K562 (cell line): ENCODE measurements around the gene ATP7B.

Experiments
- CBX5 ChIP-seq: IDR thresholded peaks from 2 replicates; pipeline ENCODE4 v1.6.1; 2014; ENCODE audit warnings: low read depth, borderline replicate concordance
- MEF2A ChIP-seq: IDR thresholded peaks from 2 replicates; pipeline ENCODE4 v1.6.1; 2011; ENCODE audit warnings: low read depth, mild to moderate bottlenecking, low read length, moderate library complexity; ENCODE audit not compliant: control insufficient read depth
- PHF8 ChIP-seq: fragments of 200-600 bp; sonication (generic); IDR thresholded peaks from 2 replicates; pipeline ENCODE4 v1.6.1; 2012; ENCODE audit warnings: mixed run types, mild to moderate bottlenecking, inconsistent platforms, low read length, moderate library complexity, borderline replicate concordance
- SETDB1 ChIP-seq: IDR thresholded peaks from one replicate; pipeline ENCODE4 v1.6.1; 2012; ENCODE audit warnings: low read length, control low read depth, inconsistent platforms
- ZBTB1 ChIP-seq: sonication (generic); formaldehyde crosslinking; IDR thresholded peaks from 2 replicates; pipeline ENCODE4 v1.8.1; 2023; ENCODE audit warnings: missing genetic modification reagents, low read depth, mild to moderate bottlenecking, borderline replicate concordance
- ZFX ChIP-seq: sonication (generic); formaldehyde crosslinking; IDR thresholded peaks from 2 replicates; pipeline ENCODE4 v1.8.0; 2022; ENCODE audit warnings: mild to moderate bottlenecking, missing genetic modification reagents, moderate library complexity
- ZNF274 ChIP-seq: IDR thresholded peaks from 2 replicates; pipeline ENCODE4 v1.6.1; 2011; ENCODE audit warnings: low read depth, mild to moderate bottlenecking, low read length, moderate library complexity, borderline replicate concordance
- TF ChIP-seq, protein P1 (sequence below): sonication (generic); formaldehyde crosslinking; IDR thresholded peaks from 2 replicates; pipeline ENCODE4 v1.5.0; 2020; ENCODE audit warnings: missing genetic modification reagents
- TF ChIP-seq, protein P2 (sequence below): fragments of 450-650 bp; conservative IDR thresholded peaks from 2 replicates; pipeline ENCODE4 v1.6.1; 2016; ENCODE audit warnings: missing genetic modification characterization, low read depth, mild to moderate bottlenecking, missing compliant biosample characterization, moderate library complexity
- TF ChIP-seq, protein P3 (sequence below), 3 experiments: IDR thresholded peaks in 2 of 3; conservative IDR thresholded peaks in 1 of 3; 2 replicates each; pipeline ENCODE4 v1.5.1; 2011 to 2012; ENCODE audit warnings: low read length in 3 of 3, mild to moderate bottlenecking in 3 of 3, control low read depth in 2 of 3, improper control_type of control experiment in 1 of 3, inconsistent platforms in 1 of 3, low read depth in 1 of 3, mixed read lengths in 1 of 3, moderate library complexity in 1 of 3; ENCODE audit not compliant: insufficient read depth in 2 of 3
- TF ChIP-seq, protein P4 (sequence below): sonication (generic); formaldehyde crosslinking; IDR thresholded peaks from 2 replicates; pipeline ENCODE4 v1.9.0; 2022; ENCODE audit warnings: mild to moderate bottlenecking, missing genetic modification reagents
- TF ChIP-seq, protein P5 (sequence below): fragments of 150-350 bp; IDR thresholded peaks from 2 replicates; pipeline ENCODE4 v1.6.1; 2014; ENCODE audit warnings: low read depth, mild to moderate bottlenecking, low read length, borderline replicate concordance
- TF ChIP-seq, protein P6 (sequence below), 2 experiments: IDR thresholded peaks; 2 replicates each; pipeline ENCODE4 v1.6.1; 2011; ENCODE audit warnings: borderline replicate concordance in 1 of 2, control low read depth in 1 of 2, low read depth in 1 of 2, low read length in 1 of 2, mild to moderate bottlenecking in 1 of 2, mixed read lengths in 1 of 2, moderate library complexity in 1 of 2; ENCODE audit not compliant: insufficient read depth in 1 of 2, insufficient read length in 1 of 2, poor library complexity in 1 of 2, severe bottlenecking in 1 of 2; ENCODE audit errors: extremely low read depth in 1 of 2

DNA sequence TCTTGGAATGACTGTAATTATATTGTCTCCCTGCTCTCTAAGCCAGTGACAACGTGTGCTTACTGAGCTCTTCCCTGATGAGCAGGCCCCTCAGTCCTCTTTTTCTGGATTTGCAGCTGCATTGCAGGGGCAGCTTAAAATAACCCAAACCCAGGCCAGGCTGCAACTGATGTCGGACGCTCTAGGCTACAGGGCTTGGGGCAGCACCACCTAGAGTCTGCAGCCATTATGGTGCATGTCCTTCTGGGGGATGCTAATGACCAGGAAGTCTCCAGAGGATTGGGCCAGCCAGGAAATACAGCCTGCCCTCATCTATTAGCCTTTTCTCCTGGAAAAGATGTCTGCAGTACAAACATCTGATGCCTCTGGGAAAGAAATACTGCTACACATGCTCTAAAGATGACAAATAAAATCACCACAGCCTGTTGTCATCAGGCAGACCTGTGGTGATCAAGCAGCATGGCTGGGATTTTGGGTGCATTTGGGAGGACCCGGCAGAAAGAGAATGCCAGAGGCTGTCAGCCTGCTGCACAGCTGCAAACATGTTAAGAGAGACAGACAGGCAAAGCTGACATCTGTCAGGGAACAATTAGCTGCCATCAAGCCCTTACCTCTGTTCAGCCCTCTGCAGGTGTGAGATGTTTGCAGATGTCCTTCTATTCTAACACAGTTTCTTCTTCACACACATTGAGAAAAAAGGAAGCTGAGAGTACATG, 97.7 kb downstream of the ATP7B start:
- TF ChIP-seq, protein P1, sequence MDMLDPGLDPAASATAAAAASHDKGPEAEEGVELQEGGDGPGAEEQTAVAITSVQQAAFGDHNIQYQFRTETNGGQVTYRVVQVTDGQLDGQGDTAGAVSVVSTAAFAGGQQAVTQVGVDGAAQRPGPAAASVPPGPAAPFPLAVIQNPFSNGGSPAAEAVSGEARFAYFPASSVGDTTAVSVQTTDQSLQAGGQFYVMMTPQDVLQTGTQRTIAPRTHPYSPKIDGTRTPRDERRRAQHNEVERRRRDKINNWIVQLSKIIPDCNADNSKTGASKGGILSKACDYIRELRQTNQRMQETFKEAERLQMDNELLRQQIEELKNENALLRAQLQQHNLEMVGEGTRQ: no peak
- TF ChIP-seq, protein P2, sequence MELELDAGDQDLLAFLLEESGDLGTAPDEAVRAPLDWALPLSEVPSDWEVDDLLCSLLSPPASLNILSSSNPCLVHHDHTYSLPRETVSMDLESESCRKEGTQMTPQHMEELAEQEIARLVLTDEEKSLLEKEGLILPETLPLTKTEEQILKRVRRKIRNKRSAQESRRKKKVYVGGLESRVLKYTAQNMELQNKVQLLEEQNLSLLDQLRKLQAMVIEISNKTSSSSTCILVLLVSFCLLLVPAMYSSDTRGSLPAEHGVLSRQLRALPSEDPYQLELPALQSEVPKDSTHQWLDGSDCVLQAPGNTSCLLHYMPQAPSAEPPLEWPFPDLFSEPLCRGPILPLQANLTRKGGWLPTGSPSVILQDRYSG (tag): no peak
- TF ChIP-seq ZNF274 (no peak), SETDB1 (no peak), ZBTB1 (no peak), MEF2A (no peak), ZFX (CRISPR knock-in tag) (no peak), PHF8 (no peak), CBX5 (no peak)
- TF ChIP-seq, protein P3, sequence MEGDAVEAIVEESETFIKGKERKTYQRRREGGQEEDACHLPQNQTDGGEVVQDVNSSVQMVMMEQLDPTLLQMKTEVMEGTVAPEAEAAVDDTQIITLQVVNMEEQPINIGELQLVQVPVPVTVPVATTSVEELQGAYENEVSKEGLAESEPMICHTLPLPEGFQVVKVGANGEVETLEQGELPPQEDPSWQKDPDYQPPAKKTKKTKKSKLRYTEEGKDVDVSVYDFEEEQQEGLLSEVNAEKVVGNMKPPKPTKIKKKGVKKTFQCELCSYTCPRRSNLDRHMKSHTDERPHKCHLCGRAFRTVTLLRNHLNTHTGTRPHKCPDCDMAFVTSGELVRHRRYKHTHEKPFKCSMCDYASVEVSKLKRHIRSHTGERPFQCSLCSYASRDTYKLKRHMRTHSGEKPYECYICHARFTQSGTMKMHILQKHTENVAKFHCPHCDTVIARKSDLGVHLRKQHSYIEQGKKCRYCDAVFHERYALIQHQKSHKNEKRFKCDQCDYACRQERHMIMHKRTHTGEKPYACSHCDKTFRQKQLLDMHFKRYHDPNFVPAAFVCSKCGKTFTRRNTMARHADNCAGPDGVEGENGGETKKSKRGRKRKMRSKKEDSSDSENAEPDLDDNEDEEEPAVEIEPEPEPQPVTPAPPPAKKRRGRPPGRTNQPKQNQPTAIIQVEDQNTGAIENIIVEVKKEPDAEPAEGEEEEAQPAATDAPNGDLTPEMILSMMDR (IDR thresholded peaks at IDR 0.05 in 2 of 3, conservative IDR thresholded peaks at IDR 0.05 in 1 of 3; ENCODE audit: insufficient read depth in 2 of 3, low read depth in 1 of 3, low read length in 3 of 3): no peak
- TF ChIP-seq, protein P4, sequence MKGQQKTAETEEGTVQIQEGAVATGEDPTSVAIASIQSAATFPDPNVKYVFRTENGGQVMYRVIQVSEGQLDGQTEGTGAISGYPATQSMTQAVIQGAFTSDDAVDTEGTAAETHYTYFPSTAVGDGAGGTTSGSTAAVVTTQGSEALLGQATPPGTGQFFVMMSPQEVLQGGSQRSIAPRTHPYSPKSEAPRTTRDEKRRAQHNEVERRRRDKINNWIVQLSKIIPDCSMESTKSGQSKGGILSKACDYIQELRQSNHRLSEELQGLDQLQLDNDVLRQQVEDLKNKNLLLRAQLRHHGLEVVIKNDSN (CRISPR knock-in tag): no peak
- TF ChIP-seq, protein P5, sequence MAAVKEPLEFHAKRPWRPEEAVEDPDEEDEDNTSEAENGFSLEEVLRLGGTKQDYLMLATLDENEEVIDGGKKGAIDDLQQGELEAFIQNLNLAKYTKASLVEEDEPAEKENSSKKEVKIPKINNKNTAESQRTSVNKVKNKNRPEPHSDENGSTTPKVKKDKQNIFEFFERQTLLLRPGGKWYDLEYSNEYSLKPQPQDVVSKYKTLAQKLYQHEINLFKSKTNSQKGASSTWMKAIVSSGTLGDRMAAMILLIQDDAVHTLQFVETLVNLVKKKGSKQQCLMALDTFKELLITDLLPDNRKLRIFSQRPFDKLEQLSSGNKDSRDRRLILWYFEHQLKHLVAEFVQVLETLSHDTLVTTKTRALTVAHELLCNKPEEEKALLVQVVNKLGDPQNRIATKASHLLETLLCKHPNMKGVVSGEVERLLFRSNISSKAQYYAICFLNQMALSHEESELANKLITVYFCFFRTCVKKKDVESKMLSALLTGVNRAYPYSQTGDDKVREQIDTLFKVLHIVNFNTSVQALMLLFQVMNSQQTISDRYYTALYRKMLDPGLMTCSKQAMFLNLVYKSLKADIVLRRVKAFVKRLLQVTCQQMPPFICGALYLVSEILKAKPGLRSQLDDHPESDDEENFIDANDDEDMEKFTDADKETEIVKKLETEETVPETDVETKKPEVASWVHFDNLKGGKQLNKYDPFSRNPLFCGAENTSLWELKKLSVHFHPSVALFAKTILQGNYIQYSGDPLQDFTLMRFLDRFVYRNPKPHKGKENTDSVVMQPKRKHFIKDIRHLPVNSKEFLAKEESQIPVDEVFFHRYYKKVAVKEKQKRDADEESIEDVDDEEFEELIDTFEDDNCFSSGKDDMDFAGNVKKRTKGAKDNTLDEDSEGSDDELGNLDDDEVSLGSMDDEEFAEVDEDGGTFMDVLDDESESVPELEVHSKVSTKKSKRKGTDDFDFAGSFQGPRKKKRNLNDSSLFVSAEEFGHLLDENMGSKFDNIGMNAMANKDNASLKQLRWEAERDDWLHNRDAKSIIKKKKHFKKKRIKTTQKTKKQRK: no peak
- TF ChIP-seq, protein P6, sequence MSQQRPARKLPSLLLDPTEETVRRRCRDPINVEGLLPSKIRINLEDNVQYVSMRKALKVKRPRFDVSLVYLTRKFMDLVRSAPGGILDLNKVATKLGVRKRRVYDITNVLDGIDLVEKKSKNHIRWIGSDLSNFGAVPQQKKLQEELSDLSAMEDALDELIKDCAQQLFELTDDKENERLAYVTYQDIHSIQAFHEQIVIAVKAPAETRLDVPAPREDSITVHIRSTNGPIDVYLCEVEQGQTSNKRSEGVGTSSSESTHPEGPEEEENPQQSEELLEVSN (IDR thresholded peaks at IDR 0.05; ENCODE audit: borderline replicate concordance in 1 of 2, extremely low read depth in 1 of 2, insufficient read depth in 1 of 2, insufficient read length in 1 of 2, low read depth in 1 of 2, low read length in 1 of 2, poor library complexity in 1 of 2, severe bottlenecking in 1 of 2): no peak
